HG03571 (cell line): ENCODE results near the gene DNAAF5.
A peak's percentile ranks its signal among the peaks of the same experiment; 100 is the strongest.

Source experiments
- ATAC-seq: cut with Tn5 transposase; IDR thresholded peaks from one replicate; pipeline ENCODE4 v1.9.1; 2021; ENCODE audit not compliant: unreplicated experiment

Gene DNAAF5

GRCh38 chr7:706721-707120 lies 19.8 kb upstream of the DNAAF5 start:
- ATAC-seq: no peak

- ATAC-seq: no peak
Measured at GRCh38 chr7:707296-708000, 19.1 kb upstream of the DNAAF5 start.

- no peak for ATAC-seq
Measured at GRCh38 chr7:710161-710560, 16.3 kb upstream of the DNAAF5 start.

GRCh38 chr7:711093-711921 lies 15.2 kb upstream of the DNAAF5 start:
- no peak for ATAC-seq

GRCh38 chr7:711922-712380 lies 14.5 kb upstream of the DNAAF5 start:
- no peak for ATAC-seq

- no peak for ATAC-seq
Measured at GRCh38 chr7:712381-713138, 13.9 kb upstream of the DNAAF5 start.

- ATAC-seq: no peak
Measured at GRCh38 chr7:713139-713457, 13.4 kb upstream of the DNAAF5 start.

- ATAC-seq: no peak
Measured at GRCh38 chr7:713488-714230, 12.8 kb upstream of the DNAAF5 start.

GRCh38 chr7:714251-714671 lies 12.2 kb upstream of the DNAAF5 start:
- no peak for ATAC-seq

- no peak for ATAC-seq
Measured at GRCh38 chr7:716222-716621, 10.3 kb upstream of the DNAAF5 start.

- ATAC-seq: no peak
Measured at GRCh38 chr7:716636-717035, 9.9 kb upstream of the DNAAF5 start.

- ATAC-seq: no peak
Measured at GRCh38 chr7:721619-722248, 4.8 kb upstream of the DNAAF5 start.

GRCh38 chr7:723541-723940 lies 3.0 kb upstream of the DNAAF5 start:
- ATAC-seq: no peak

- no peak for ATAC-seq
Measured at GRCh38 chr7:724298-724697, 2.2 kb upstream of the DNAAF5 start.

- ATAC-seq: no peak
Measured at GRCh38 chr7:725223-726005, 1.1 kb upstream of the DNAAF5 start.

- ATAC-seq: peak; percentile 23
Measured at GRCh38 chr7:726854-727103, 280 bp downstream of the DNAAF5 start.

GRCh38 chr7:727104-727805 lies 756 bp downstream of the DNAAF5 start, which contains the start of gene PRKAR1B:
TSS of gene PRKAR1B (minus strand) at chr7:727281. CDS start at chr7:711505, 15,776 bp downstream.
- peak; percentile 34 for ATAC-seq

GRCh38 chr7:727806-728460 lies 1.4 kb downstream of the DNAAF5 start:
- no peak for ATAC-seq

GRCh38 chr7:728602-729001 lies 2.1 kb downstream of the DNAAF5 start:
- no peak for ATAC-seq
